ENCODE measurements around the gene EEFSEC. TPM values are rescaled to one million over a fixed set of nuclear protein-coding genes. Genes with fewer than 3 reads are reported as not detected.

EEFSEC gene
- total RNA-seq, 3 donors from 2014 or later = 20.2 to 23.9 (median 21.9) TPM

DNA sequence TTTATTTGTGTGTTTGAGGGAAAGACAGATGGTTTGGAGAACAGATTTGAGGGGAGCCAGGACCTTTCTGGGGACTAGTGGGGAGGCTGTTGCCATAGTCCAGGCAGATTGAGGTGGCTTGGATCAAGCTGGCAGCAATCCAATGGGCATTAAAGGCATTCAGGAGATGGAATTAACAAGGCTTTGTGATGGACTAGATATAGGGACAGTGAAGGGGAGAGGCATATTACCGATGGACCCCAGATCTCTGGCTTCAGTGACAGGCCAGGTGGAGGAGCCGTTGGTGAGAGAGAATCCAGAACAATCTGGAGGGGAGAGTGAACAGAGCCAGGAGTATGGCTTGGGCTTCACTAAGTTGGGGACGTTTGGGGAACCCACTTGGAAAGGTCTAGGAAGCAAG, 124.8 kb downstream of the EEFSEC start:
- Mint-ChIP-seq H3K36me3 (ENCODE audit: insufficient read depth) (peaks cover 7% of the 10 kb centered on the region), H3K4me1 (ENCODE audit: low read depth) (no peaks in the 10 kb centered on the region), H3K9me3 (no peaks in the 10 kb centered on the region), H3K27me3 (ENCODE audit: low read depth) (no peaks in the 10 kb centered on the region), H3K4me3 (no peak overlapping the region)
- DNase-seq (no peak), ATAC-seq (no peak)

DNA sequence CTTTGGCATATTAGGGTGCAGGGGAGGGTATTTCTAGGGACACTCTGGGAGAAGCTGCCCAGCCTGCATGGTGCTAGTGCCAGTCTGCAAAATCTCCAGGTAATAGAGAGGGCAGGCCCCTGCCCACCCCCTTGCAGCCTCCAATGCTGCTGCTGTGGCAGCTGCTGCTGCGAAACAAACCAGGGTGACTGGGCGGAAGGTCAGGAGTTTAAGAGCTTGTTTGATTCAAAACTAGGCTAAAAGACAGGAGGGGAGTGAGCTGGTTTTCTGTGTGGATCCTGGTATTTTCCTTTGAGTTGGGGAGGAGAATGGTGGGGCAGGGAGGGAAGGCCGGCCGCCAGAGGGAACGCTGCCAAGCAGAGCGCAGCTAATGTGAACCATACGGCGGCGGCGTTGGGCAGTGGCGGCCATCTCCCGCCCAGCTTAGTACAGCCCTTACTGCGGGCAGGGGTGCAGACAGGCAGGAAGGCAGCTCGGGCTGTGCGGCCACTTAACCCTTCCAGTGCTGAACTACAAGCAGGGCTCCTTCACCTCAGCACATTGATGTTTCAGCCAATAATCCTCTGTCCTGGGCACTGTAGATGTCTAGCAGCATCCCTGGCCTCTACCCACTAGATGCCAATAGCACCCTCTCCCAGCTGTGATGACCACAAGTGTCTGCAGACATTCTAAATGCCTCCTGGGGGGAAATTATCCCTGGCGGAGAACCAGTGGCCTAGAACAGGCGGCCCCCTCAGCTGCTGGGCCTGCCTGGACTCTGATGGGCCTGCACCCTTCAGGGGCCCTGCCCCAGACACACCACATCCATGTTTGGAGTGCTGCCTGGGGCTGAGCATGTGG, 125.7 kb downstream of the EEFSEC start:
- Mint-ChIP-seq H3K4me3 (no peak overlapping the region), H3K27me3 (ENCODE audit: low read depth) (no peaks in the 10 kb centered on the region), H3K9me3 (no peaks in the 10 kb centered on the region), H3K4me1 (ENCODE audit: low read depth) (no peaks in the 10 kb centered on the region), H3K36me3 (ENCODE audit: insufficient read depth) (peaks cover 7% of the 10 kb centered on the region)
- ATAC-seq = no peak
- DNase-seq = no peak

DNA sequence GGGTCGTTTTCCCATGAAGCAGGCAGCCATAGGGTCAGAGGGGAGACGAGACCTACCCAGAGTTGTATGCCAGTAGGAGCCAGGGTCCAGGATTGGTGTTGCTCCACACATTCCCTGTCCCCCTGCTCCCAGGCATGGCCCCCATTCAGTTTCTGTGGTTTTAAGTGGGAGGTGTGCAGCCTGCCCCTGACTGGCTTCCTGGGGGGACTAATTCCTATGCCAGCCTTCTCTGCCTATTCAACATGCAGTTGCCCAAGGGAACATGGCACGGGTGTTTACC, 126.3 kb downstream of the EEFSEC start:
- no peak for ATAC-seq

DNA sequence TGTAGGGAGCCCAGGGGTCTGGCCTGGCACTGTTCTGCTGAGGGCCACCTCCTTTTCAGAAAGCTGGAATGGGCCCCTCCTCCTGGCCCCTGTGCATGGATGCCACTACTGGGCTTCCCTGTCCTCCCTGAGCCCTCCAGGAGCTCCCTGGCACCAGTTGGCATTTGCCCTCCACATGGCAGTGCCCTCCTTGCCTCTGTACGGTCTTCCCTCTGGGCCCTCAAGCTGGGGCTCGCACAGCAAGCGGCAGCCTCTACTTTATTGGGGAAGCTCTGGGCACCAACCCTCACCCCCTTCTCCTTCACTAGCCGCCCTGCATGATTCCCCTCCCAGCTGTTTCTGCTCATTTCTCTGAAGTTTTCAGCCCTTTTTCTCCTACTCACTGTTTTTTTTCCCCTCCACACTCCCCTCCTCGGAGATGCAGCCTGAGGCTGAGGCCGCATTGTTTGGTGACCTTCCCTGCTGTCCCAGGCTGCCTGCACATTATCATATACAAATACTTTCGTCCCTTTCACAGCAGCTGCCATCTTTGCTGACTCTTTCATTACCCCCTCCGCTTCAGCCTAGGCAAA, 127.3 kb downstream of the EEFSEC start:
- H3K4me3 Mint-ChIP-seq = no peak overlapping the region
- no peaks in the 10 kb centered on the region for H3K27me3 Mint-ChIP-seq (ENCODE audit: low read depth)
- H3K9me3 Mint-ChIP-seq = no peaks in the 10 kb centered on the region
- DNase-seq (no peak), ATAC-seq (no peak)
- peaks cover 14% of the 10 kb centered on the region for H3K36me3 Mint-ChIP-seq (ENCODE audit: insufficient read depth)
- H3K4me1 Mint-ChIP-seq (ENCODE audit: low read depth) = no peaks in the 10 kb centered on the region

More for the DNA sequence above, 126.3 kb downstream of the EEFSEC start:
- H3K4me3 Mint-ChIP-seq = no peak overlapping the region
- H3K9me3 Mint-ChIP-seq = no peaks in the 10 kb centered on the region
- no peaks in the 10 kb centered on the region for H3K27me3 Mint-ChIP-seq (ENCODE audit: low read depth)
- no peaks in the 10 kb centered on the region for H3K4me1 Mint-ChIP-seq (ENCODE audit: low read depth)
- no peak for DNase-seq
- peaks cover 8% of the 10 kb centered on the region for H3K36me3 Mint-ChIP-seq (ENCODE audit: insufficient read depth)

DNA sequence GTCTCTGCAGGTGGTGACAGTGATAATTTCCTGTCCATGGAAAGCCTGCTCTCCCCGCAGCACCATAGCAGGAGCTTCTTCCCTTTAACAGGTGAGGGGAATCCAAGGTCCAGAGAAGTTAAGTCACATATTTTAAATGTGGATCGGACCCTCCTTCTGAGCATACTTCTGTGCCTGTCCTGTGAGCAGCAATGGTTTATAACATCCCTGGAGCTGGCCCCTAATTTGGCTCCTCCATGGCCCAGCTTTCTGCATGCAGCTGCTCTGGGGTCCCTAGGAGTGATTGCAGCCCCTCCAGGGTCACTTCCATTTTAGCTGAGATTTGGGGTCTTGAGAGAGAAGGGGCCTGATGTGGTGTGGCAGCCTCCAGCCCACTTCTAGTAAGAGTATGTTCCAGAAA, 127.8 kb downstream of the EEFSEC start:
- no peaks in the 10 kb centered on the region for H3K27me3 Mint-ChIP-seq (ENCODE audit: low read depth)
- H3K4me3 Mint-ChIP-seq = no peak overlapping the region
- no peaks in the 10 kb centered on the region for H3K9me3 Mint-ChIP-seq
- no peak for ATAC-seq
- H3K36me3 Mint-ChIP-seq (ENCODE audit: insufficient read depth) = peaks cover 17% of the 10 kb centered on the region
- H3K4me1 Mint-ChIP-seq (ENCODE audit: low read depth) = no peaks in the 10 kb centered on the region
- no peak for DNase-seq

DNA sequence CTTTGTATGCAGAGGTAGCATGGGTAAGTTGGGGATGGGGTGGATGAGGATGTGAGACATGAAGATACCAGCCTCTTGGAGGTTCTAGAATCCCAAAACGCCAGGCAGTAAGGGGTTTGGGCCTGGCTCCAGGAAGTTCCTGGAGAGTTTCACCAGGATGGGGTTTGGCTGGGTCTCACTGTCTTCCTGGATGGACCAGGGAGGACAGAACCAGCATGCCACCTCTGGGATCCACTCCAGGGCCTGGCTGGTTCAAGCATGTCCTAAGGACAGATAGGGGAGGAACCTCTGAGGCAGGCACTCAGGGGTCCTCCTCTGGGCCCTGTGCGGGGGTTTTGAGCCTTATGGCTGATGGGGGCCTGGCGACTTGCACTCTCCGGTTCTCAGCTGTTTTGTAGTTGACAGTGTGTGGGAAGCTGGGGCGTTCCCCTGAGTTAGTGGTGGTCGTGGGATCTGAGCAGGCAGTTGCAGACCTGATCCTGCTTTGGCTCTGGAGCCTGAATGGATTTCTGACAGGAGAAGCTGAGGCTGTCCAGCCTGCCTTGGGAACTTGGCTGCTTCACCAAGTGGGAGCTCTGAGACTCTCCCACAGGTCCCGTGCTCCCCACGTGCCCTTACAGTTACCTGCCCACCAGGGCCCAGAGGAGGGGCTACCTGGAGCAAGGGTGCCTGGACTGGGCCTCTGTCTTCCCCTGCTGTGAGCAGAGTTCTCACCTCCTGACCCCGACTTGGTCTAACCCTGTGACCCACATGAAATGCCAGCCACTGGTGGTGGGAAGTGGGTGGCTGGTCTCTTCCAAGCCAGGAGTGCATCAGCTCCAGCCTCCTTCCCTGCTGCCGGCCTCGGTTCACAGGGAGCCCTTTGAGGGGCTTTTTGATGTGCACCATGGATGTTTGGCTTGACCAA, 128.4 kb downstream of the EEFSEC start:
- peaks cover 20% of the 10 kb centered on the region for H3K36me3 Mint-ChIP-seq (ENCODE audit: insufficient read depth)
- H3K4me3 Mint-ChIP-seq = no peak overlapping the region
- no peak for ATAC-seq
- no peak for DNase-seq
- no peaks in the 10 kb centered on the region for H3K4me1 Mint-ChIP-seq (ENCODE audit: low read depth)
- no peaks in the 10 kb centered on the region for H3K9me3 Mint-ChIP-seq
- no peaks in the 10 kb centered on the region for H3K27me3 Mint-ChIP-seq (ENCODE audit: low read depth)

DNA sequence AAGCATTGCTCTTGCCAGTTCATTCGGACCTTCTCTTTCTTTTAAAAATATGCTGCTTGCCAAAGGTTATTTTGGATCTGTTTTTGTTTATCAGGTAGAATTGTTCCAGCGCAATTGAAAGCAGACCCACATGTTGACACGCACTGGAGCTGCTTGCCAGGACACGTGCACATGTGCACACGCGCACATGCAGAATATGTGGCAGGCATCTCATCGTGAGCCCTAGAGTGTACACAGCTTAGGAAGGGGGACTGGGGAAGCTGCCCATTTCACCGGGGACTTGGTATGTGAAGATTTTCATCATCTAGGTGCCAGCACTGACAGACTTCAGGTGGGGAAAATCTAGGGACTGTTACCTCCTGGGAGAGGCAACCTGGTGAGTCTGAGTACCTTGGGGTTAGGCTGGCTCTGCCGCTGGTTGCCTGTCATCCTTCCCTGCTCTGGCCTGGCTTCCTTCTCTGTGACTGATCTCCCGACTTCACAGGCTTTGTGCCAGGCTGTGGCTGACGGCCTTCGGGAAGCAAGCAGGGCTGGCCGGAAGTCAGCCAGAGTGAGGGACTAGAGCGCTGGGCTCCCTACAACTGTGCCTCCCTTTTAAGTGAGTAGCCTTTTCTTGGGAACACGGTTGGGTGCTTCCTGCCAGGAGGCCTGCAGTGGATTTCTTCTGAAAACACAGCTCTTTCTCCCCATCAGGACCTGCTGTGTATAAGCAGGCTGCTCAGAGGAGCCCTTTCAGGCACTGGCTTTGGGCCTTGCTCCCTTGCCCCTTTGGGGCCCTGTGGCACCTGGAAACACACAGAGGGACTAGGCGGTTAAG, 129.3 kb downstream of the EEFSEC start:
- peaks cover 25% of the 10 kb centered on the region for H3K36me3 Mint-ChIP-seq (ENCODE audit: insufficient read depth)
- H3K4me3 Mint-ChIP-seq = no peak overlapping the region
- peaks cover 2% of the 10 kb centered on the region for H3K4me1 Mint-ChIP-seq (ENCODE audit: low read depth)
- DNase-seq (no peak), ATAC-seq (no peak)
- H3K27me3 Mint-ChIP-seq (ENCODE audit: low read depth) = no peaks in the 10 kb centered on the region
- no peaks in the 10 kb centered on the region for H3K9me3 Mint-ChIP-seq

DNA sequence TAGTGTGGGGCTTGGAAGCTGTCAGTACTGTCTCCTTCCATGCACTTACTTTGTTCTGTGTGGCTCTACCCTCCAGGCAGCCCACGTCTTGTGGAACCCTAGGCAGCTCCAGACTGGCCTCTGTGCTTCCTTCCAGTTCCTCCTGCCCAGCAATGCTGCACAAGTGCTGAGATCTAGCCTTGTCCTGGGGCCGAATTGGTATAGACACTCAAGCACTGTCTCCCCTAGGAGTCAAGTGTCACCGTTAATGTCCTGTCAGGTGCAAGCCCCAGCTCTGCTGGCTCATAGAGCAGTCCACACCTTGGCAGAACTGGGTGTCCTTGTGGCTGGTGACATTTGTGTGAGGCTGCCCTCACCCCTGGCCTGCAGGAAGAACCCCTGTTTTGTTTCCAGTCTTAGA, 130.1 kb downstream of the EEFSEC start:
- Mint-ChIP-seq H3K27me3 (ENCODE audit: low read depth) (no peaks in the 10 kb centered on the region), H3K9me3 (no peaks in the 10 kb centered on the region), H3K4me3 (no peak overlapping the region), H3K4me1 (ENCODE audit: low read depth) (peaks cover 2% of the 10 kb centered on the region), H3K36me3 (ENCODE audit: insufficient read depth) (peaks cover 28% of the 10 kb centered on the region)
- ATAC-seq (no peak), DNase-seq (no peak)

DNA sequence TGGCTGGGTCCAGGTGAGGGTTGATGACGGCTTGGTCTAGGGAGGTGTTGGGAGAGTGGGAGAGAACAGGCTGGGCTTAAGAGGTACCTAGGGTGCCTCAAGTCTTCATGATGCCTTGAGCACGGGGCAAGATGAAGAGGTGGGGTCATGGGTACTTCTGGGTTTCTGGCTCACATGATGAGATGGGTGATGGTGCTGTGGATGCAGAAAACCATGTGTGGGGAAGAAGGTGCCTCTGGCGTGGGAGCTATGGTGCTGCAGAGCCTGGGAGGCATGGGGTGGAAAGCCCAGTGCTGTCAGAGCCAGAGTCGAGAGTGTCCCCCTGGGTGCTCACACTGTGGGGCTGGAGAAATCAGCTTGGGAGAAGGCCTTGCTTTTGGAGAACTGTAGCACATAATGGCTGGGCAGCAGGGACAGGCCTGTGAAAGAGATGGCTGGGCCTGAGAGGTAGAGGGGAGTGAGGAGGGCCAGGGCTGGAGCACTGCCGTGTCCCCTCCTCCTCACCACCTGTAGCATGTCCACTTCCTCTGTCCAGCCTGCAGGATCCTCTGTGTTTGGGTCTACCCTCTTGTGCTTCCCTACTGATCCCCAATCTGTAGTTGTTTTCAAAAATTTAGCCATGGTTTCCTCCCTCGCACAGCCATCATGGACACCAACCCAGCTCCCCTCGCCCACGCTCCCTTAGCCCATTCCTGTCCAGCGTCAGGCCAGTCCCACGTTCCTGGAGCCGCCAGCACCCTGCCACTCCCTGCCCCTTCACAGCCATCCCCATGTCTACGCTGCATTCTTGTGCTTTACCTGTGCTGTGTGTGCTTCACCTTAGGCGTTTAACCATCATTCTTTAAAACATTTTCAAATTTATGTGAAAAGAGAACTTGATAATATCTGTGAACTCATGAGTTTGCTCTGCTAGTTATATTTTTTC, 132.0 kb downstream of the EEFSEC start:
- Mint-ChIP-seq H3K36me3 (ENCODE audit: insufficient read depth) (peaks cover 40% of the 10 kb centered on the region), H3K4me1 (ENCODE audit: low read depth) (peaks cover 2% of the 10 kb centered on the region), H3K27me3 (ENCODE audit: low read depth) (no peaks in the 10 kb centered on the region), H3K9me3 (peaks cover 5% of the 10 kb centered on the region), H3K4me3 (no peak overlapping the region)
- DNase-seq = no peak
- ATAC-seq = no peak

DNA sequence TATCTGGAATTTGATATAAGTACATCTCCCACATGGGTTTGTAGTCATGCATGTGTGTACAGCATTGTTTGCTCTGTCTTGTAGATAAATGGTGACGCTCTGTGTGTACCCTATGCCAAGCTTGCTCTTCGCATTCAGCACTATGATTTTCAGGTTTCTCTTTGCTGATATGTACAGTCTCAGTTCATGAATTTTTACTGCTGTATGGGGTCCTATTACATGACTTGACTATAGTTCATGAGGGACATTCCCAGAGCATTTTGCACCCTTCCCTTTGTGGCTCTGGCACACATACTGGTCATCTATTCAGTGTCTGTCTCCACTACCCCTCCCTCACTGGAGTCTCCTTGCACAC, 132.7 kb downstream of the EEFSEC start:
- H3K9me3 Mint-ChIP-seq = peaks cover 7% of the 10 kb centered on the region
- no peaks in the 10 kb centered on the region for H3K27me3 Mint-ChIP-seq (ENCODE audit: low read depth)
- H3K36me3 Mint-ChIP-seq (ENCODE audit: insufficient read depth) = peaks cover 43% of the 10 kb centered on the region
- ATAC-seq (no peak), DNase-seq (no peak)
- H3K4me1 Mint-ChIP-seq (ENCODE audit: low read depth) = peaks cover 2% of the 10 kb centered on the region
- H3K4me3 Mint-ChIP-seq = no peak overlapping the region

DNA sequence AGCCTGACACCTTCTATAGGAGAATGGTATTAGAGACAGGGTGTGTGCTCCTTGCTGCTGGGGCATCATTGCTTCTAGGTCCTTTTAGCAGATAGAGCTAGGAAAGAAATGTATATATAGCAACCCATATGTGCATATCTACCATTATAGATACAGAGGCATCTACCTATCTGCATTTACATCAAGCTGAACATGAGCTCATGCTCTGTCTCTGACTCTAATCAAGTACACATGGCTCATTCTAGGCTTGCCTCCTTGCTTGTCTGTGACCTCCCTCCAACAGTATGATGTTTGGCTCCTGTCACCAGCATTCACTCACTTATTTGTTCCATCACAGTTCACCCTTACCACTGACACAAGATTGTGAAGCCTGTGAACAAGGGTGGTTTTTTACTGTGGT, 133.4 kb downstream of the EEFSEC start:
- DNase-seq (no peak), ATAC-seq (no peak)
- Mint-ChIP-seq H3K27me3 (ENCODE audit: low read depth) (no peaks in the 10 kb centered on the region), H3K9me3 (peaks cover 7% of the 10 kb centered on the region), H3K4me3 (no peak overlapping the region), H3K36me3 (ENCODE audit: insufficient read depth) (peaks cover 43% of the 10 kb centered on the region), H3K4me1 (ENCODE audit: low read depth) (peaks cover 8% of the 10 kb centered on the region)

DNA sequence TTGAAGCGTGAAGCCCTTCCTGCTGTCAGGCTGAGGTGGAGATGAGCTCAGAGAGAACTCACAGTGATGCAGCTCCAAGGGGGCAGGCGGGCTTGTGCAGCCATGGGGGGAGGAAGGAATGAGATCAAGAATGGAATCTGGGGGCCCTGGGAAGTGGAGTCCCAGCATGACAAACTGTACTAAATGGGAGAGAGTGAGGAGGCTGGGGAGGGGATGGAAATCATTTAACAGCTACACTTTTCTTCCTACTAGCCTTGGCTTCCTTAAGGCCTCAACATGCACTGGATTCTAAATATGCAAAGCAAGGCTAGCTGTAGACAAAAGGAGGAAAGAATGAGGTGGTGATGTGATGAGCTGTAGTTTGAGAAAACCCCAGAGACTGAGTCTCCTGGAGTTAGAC, 133.9 kb downstream of the EEFSEC start:
- ATAC-seq (no peak), DNase-seq (no peak)
- peaks cover 8% of the 10 kb centered on the region for H3K4me1 Mint-ChIP-seq (ENCODE audit: low read depth)
- H3K9me3 Mint-ChIP-seq = peaks cover 7% of the 10 kb centered on the region
- no peak overlapping the region for H3K4me3 Mint-ChIP-seq
- H3K27me3 Mint-ChIP-seq (ENCODE audit: low read depth) = no peaks in the 10 kb centered on the region
- H3K36me3 Mint-ChIP-seq (ENCODE audit: insufficient read depth) = peaks cover 42% of the 10 kb centered on the region

DNA sequence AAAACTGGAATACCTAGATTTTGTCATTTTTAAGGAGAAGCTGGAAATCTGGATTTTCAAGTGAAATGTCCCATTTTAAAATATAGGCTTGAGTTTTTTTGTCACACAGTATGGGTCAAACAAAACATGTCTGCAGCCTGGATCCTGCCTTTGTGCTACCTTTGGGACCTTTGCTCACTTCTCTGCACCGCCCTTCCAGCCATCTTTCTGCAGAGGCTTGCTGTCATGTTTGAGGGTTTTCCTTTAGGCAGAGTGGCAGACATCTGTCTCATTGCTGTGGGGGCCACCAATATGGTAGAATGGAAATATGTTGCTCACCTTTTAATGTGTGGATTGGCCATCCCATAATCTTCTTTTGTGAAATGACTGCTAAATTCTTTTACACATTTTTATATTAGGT, 136.3 kb downstream of the EEFSEC start:
- DNase-seq (no peak), ATAC-seq (no peak)
- Mint-ChIP-seq H3K9me3 (peaks cover 7% of the 10 kb centered on the region), H3K27me3 (ENCODE audit: low read depth) (no peaks in the 10 kb centered on the region), H3K4me3 (no peak overlapping the region), H3K36me3 (ENCODE audit: insufficient read depth) (peaks cover 38% of the 10 kb centered on the region), H3K4me1 (ENCODE audit: low read depth) (peaks cover 24% of the 10 kb centered on the region)

All from activated T-cell treated with anti-CD3 and anti-CD28 coated beads, Interleukin-2, amount 50 U/mL, for 4 hours (primary cell).